Transverse colon (tissue), 4 donors: ENCODE data around the gene LAMA3. TPM values are rescaled to one million over a fixed set of nuclear protein-coding genes. Genes with fewer than 3 reads are reported as not detected.
A peak's percentile ranks its signal among the peaks of the same experiment; 100 is the strongest.
"Not testable (repeated sequence)": the region's sequence is repeated elsewhere in the genome, so short reads cannot be mapped to it uniquely, and the experiment has no call there.

Source experiments
- DNase-seq: peaks from one replicate; pipeline ENCODE4 v3.0.0-alpha.2; 2019
- H3K27ac ChIP-seq, 4 donors: fragments of 200-600 bp; sonication (generic); 2 replicates each; pipeline ENCODE4 v1.5.1; 2016 to 2018; ENCODE audit warnings: inconsistent platforms in 4 of 4
- H3K27me3 ChIP-seq: fragments of 200-600 bp; sonication (generic); 2 replicates; pipeline ENCODE4 v1.5.1; 2017; ENCODE audit warnings: inconsistent platforms
- H3K36me3 ChIP-seq, 4 donors: fragments of 200-600 bp; sonication (generic); 2 replicates each; pipeline ENCODE4 v1.5.1; 2017 to 2019; ENCODE audit warnings: inconsistent platforms in 4 of 4
- H3K4me1 ChIP-seq, 4 donors: fragments of 200-600 bp; sonication (generic); 2 replicates each; pipeline ENCODE4 v1.5.1; 2017 to 2020; ENCODE audit warnings: inconsistent platforms in 4 of 4
- H3K4me3 ChIP-seq, 4 donors: fragments of 200-600 bp; sonication (generic); 1 replicate in 1 of 4; 2 replicates in 3 of 4; pipeline versions ENCODE4 v1.5.1 to v1.6.1; 2017 to 2019; ENCODE audit warnings: inconsistent platforms in 4 of 4
- H3K9me3 ChIP-seq, 2 donors: fragments of 200-600 bp; sonication (generic); 2 replicates each; pipeline ENCODE4 v1.5.1; 2017 to 2019; ENCODE audit warnings: inconsistent platforms in 2 of 2
- CTCF ChIP-seq, 5 experiments: fragments of 200-600 bp in 3 of 5; fragments of 450-650 bp in 2 of 5; sonication (generic) in 3 of 5; IDR thresholded peaks; 1 replicate in 2 of 5; 2 replicates in 3 of 5; pipeline ENCODE4 v1.5.1; 2016 to 2017; ENCODE audit warnings: antibody characterized with exemption in 5 of 5, inconsistent platforms in 3 of 5, mild to moderate bottlenecking in 2 of 5, moderate library complexity in 1 of 5
- EP300 ChIP-seq: sonication (generic); formaldehyde crosslinking; IDR thresholded peaks from one replicate; pipeline ENCODE4 v1.6.1; 2017; ENCODE audit warnings: antibody characterized with exemption, low read depth
- POLR2A ChIP-seq: fragments of 450-650 bp; IDR thresholded peaks from one replicate; pipeline ENCODE4 v1.6.1; 2016; ENCODE audit warnings: antibody characterized with exemption, mild to moderate bottlenecking, moderate library complexity
- POLR2AphosphoS5 ChIP-seq, 3 donors: sonication (generic); formaldehyde crosslinking; IDR thresholded peaks; one replicate each; pipeline ENCODE4 v1.6.1; 2016; ENCODE audit warnings: antibody characterized with exemption in 3 of 3
- WGBS, 2 donors: methylation state at CpG; one replicate each; pipeline ENCODE4 v1.1.5; 2018; ENCODE audit warnings: low coverage in 1 of 2; 5-methylcytosine and 5-hydroxymethylcytosine counted together
- in situ Hi-C, 4 donors: fragments of 200-750 bp; cut with MboI; loops; one replicate each; pipeline versions ENCODE4 v1.15.0 to v1.15.1; 2017; ENCODE audit warnings: low sequenced_read_pairs in 3 of 4, low pct_ligation_motif_present in 1 of 4, low pct_unique_long_range_greater_than_20kb in 1 of 4
- intact Hi-C: fragments of 100-400 bp; cut with DNase I; formaldehyde crosslinking; loops from one replicate; pipeline ENCODE4 v1.15.1; 2023; ENCODE audit warnings: low total_unique reads
- total RNA-seq, 4 donors: library from RNA; depleted of rRNA; stranded (reverse); fragments of >200 nt; gene quantifications; one replicate each; pipeline ENCODE4 v1.1.0, GENCODE V29; 2016

The LAMA3 gene
- total RNA-seq, 4 donors from 2014 or later: 17.5 to 71.8 (median 47.4) TPM

- WGBS, 2 donors: 68 to 73% methylated on average over 5 of the region's 5 CpGs
- no peak for DNase-seq
- no peak for TF ChIP-seq CTCF (IDR thresholded peaks at IDR 0.05)
- TF ChIP-seq POLR2AphosphoS5 (IDR thresholded peaks at IDR 0.05): no peak
- no peak for TF ChIP-seq POLR2A
- no peak for TF ChIP-seq EP300
- Histone ChIP-seq H3K36me3 (no peaks in the 10 kb centered on the region), H3K4me1 (peaks cover 3 to 17% (median 8%) of the 10 kb centered on the region in 4 donors), H3K27me3 (no peaks in the 10 kb centered on the region), H3K27ac (no peak overlapping the region), H3K4me3 (no peak overlapping the region), H3K9me3 (no peaks in the 10 kb centered on the region)
- intact Hi-C loops: no loop called here
- in situ Hi-C loops: no loop called here
Observed at GRCh38 chr18:23738151-23738550, 48.9 kb downstream of the LAMA3 start.

GRCh38 chr18:23738575-23738974, 49.3 kb downstream of the LAMA3 start:
- H3K4me1 ChIP-seq: peaks cover 3 to 17% (median 8%) of the 10 kb centered on the region in 4 donors
- H3K27ac ChIP-seq: no peak overlapping the region
- 80 to 93% methylated on average over 3 to 5 of the region's 5 CpGs for WGBS, 2 donors
- intact Hi-C loops: no loop called here
- no peak overlapping the region for H3K4me3 ChIP-seq
- no peaks in the 10 kb centered on the region for H3K9me3 ChIP-seq
- no peaks in the 10 kb centered on the region for H3K27me3 ChIP-seq
- no peak for DNase-seq
- H3K36me3 ChIP-seq: no peaks in the 10 kb centered on the region
- in situ Hi-C loops: no loop called here
- TF ChIP-seq POLR2A (no peak), EP300 (no peak), POLR2AphosphoS5 (IDR thresholded peaks at IDR 0.05) (no peak), CTCF (IDR thresholded peaks at IDR 0.05) (no peak)

GRCh38 chr18:23740105-23740830, 51.0 kb downstream of the LAMA3 start:
- H3K4me1 ChIP-seq: peaks cover 3 to 13% (median 5%) of the 10 kb centered on the region in 4 donors
- DNase-seq: peak; percentile 40
- in situ Hi-C loops: no loop called here
- no peak for TF ChIP-seq POLR2A
- TF ChIP-seq EP300: no peak
- no peak for TF ChIP-seq CTCF (IDR thresholded peaks at IDR 0.05)
- TF ChIP-seq POLR2AphosphoS5 (IDR thresholded peaks at IDR 0.05): no peak
- peak overlapping the region in 1 of 4 donors; percentile 2 for H3K27ac ChIP-seq
- no peak overlapping the region for H3K4me3 ChIP-seq
- H3K27me3 ChIP-seq: no peaks in the 10 kb centered on the region
- H3K36me3 ChIP-seq: no peaks in the 10 kb centered on the region
- intact Hi-C loops: no loop called here
- H3K9me3 ChIP-seq: no peaks in the 10 kb centered on the region
- WGBS, 2 donors: 35 to 36% methylated on average over 4 of the region's 4 CpGs

GRCh38 chr18:23741967-23742366, 52.7 kb downstream of the LAMA3 start:
- WGBS, 2 donors: 77% methylated on average over 6 of the region's 6 CpGs; no CpG with 5 or more reads in 1 of the 2 donors

More at GRCh38 chr18:23741967-23742366, 52.7 kb downstream of the LAMA3 start:
- intact Hi-C loops, H3K36me3 ChIP-seq, H3K27ac ChIP-seq, H3K4me1 ChIP-seq, H3K27me3 ChIP-seq, H3K9me3 ChIP-seq, H3K4me3 ChIP-seq, DNase-seq, in situ Hi-C loops: not testable (repeated sequence)
